GM12872 (cell line): ENCODE measurements around the gene MCM3AP.

Experiments
- CTCF ChIP-seq: IDR thresholded peaks from 3 replicates; pipeline ENCODE4 v1.5.1; 2011; ENCODE audit warnings: low read depth, mild to moderate bottlenecking, low read length, moderate library complexity; ENCODE audit not compliant: insufficient read depth

MCM3AP gene

DNA sequence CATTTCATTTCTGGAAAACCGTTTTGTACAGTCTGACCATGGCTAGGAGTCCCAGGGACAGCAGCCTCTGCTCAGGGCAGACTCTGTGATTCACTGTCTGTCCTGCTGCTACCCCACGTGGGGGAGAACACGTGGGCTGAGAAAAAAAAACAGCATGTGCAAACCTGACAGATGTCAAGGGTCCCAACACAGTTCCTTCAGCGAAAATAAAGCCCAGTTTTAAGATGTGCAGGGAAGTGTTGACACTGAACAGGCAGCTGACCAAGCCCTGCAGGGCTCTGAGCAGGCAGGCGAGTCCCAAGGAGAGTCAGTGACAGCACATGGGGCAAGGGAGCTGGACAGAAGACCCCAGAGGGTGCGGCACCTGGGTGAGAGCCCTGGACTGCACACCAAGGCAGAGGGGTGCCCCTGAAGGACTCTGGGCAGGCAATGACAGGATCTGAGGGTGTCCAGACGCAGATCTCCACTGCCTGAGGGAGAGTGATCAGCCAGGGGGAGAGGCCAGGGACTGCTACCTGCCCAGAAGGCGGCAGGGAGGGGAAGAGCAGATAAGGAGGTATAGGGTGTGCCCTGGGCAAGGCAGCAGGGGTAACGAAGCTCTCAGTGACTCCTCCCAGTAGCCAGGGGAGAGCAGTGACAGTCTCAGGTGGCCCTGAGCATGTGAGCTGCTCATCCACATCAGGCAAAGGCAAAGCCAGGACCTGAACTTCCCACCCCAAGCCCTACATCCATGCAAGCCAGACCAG lies 96.0 kb downstream of the MCM3AP start:
- no peak for TF ChIP-seq CTCF

- TF ChIP-seq CTCF = no peak
Measured at GRCh38 chr21:46188226-46189212, 96.9 kb downstream of the MCM3AP start.

DNA sequence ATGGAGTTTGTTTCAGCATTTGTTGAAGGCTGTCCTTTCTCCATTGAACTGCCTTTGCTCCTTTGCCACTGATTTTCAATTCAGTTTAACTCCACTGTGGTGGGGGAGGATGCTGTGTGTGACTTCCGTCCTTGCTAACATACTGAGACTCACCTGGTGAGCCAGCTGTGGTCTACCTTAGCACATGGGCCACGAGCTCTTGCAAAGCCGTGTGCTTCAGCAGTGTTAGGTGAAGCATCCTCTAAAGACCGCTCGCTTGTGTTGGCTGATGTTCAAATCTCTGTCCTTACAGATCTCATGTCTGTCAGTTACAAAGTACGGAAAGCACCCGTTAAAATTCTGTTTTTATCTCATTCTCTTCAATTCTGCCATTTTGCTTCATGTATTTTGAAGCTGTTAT lies 97.6 kb downstream of the MCM3AP start:
- TF ChIP-seq CTCF = no peak

DNA sequence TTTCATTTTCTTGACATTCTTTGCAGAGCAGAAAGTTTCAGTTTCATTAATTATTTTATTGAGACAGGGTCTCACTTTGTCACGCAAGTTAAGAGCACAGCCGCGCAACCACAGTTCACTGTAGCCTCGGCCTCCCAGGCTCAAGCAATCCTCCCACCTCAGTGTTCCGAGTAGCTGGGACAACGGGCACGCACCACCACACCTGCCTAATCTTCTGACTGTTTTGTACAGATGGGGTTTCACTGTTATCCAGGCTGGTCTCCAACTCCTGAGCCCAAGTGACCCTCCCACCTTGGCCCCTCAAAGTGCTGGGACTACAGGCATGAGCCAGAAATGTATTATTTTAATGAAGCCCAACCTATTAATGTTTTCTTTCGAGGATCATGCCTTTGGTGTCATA lies 98.2 kb downstream of the MCM3AP start:
- TF ChIP-seq CTCF = no peak

DNA sequence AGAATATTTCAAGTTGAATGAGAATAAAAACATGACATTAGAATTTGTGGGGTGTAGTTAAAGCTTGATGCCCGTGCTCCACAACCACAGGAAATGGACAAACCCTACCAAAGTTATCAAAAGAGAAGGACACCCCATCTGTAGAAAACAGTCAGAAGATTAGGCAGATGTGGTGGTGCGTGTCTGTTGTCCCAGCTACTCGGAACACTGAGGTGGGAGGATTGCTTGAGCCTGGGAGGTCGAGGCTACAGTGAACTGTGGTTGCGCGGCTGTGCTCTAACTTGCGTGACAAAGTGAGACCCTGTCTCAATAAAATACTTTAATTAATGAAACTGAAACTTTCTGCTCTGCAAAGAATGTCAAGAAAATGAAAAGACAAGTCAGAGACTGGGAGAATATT lies 99.7 kb downstream of the MCM3AP start:
- no peak for TF ChIP-seq CTCF
